Smooth muscle cell (in vitro differentiated cells): ENCODE data around the gene ZNF107. TPM values are rescaled to one million over a fixed set of nuclear protein-coding genes. Genes with fewer than 3 reads are reported as not detected.

Experiments
- DNase-seq: peaks from one replicate; lab custom pipeline; 2025; ENCODE audit not compliant: unreplicated experiment; lab: John Stamatoyannopoulos, UW
- H2AFZ ChIP-seq: fragments of 200-600 bp; sonication (generic); 2 replicates; pipeline ENCODE4 v1.6.0; 2016; ENCODE audit warnings: antibody characterized with exemption, low read depth, mild to moderate bottlenecking
- H3F3A ChIP-seq: fragments of 200-600 bp; sonication (generic); 2 replicates; pipeline ENCODE4 v1.6.0; 2017; ENCODE audit warnings: antibody characterized with exemption, low read depth
- H3K27ac ChIP-seq: fragments of 200-600 bp; sonication (generic); 2 replicates; pipeline ENCODE4 v1.5.1; 2016; ENCODE audit warnings: low read depth, mild to moderate bottlenecking
- H3K27me3 ChIP-seq: fragments of 200-600 bp; sonication (generic); 2 replicates; pipeline ENCODE4 v1.6.1; 2016; ENCODE audit warnings: low read depth, mild to moderate bottlenecking
- H3K36me3 ChIP-seq: fragments of 200-600 bp; sonication (generic); 2 replicates; pipeline ENCODE4 v1.5.1; 2016; ENCODE audit warnings: low read depth
- H3K4me1 ChIP-seq: fragments of 200-600 bp; sonication (generic); 2 replicates; pipeline ENCODE4 v1.5.1; 2016; ENCODE audit warnings: low read depth
- H3K4me2 ChIP-seq: fragments of 200-600 bp; sonication (generic); 2 replicates; pipeline ENCODE4 v1.6.0; 2016; ENCODE audit warnings: mild to moderate bottlenecking
- H3K4me3 ChIP-seq: fragments of 200-600 bp; sonication (generic); 2 replicates; pipeline ENCODE4 v1.5.1; 2016; ENCODE audit warnings: mild to moderate bottlenecking
- H3K79me2 ChIP-seq: fragments of 200-600 bp; sonication (generic); 2 replicates; pipeline ENCODE4 v1.6.0; 2016; ENCODE audit warnings: low read depth, mild to moderate bottlenecking
- H3K9ac ChIP-seq: fragments of 200-600 bp; sonication (generic); 2 replicates; pipeline ENCODE4 v1.6.0; 2016; ENCODE audit warnings: low read depth
- H3K9me3 ChIP-seq: fragments of 200-600 bp; sonication (generic); replicated peaks from 2 replicates; pipeline ENCODE4 v1.5.1; 2016; ENCODE audit warnings: low read depth
- H4K20me1 ChIP-seq: fragments of 200-600 bp; sonication (generic); 2 replicates; pipeline ENCODE4 v1.6.0; 2016; ENCODE audit warnings: low read depth
- CTCF ChIP-seq: fragments of 200-600 bp; sonication (generic); IDR thresholded peaks from 2 replicates; pipeline ENCODE4 v1.5.1; 2017; ENCODE audit warnings: borderline replicate concordance, mild to moderate bottlenecking, antibody characterized with exemption; ENCODE audit not compliant: insufficient read depth, poor library complexity, severe bottlenecking
- WGBS: methylation state at CpG from one replicate; pipeline ENCODE4 v1.1.7; 2016; ENCODE audit warnings: low lambda C conversion rate; 5-methylcytosine and 5-hydroxymethylcytosine counted together
- polyA plus RNA-seq: library from polyadenylated mRNA; unstranded; fragments of >200 nt; fragmentation: Nextera tagmentation; extraction: Ambion mirVana; gene quantifications from 2 replicates; pipeline ENCODE4 v1.2.1, GENCODE V29; 2016
- total RNA-seq: library from RNA; depleted of rRNA; stranded (reverse); fragments of >200 nt; gene quantifications from 2 replicates; pipeline ENCODE4 v1.2.3, GENCODE V29; 2014

The ZNF107 gene
- total and polyA plus RNA-seq, 2 experiments from 2014 or later = 0.62 to 2.3 TPM

GRCh38 chr7:64651203-64651602, 14.7 kb upstream of the ZNF107 start:
- Histone ChIP-seq H3F3A (no peaks in the 10 kb centered on the region), H3K27me3 (no peaks in the 10 kb centered on the region), H3K4me2 (no peak overlapping the region), H3K9me3 (no peaks in the 10 kb centered on the region), H3K4me3 (no peak overlapping the region), H3K79me2 (no peaks in the 10 kb centered on the region), H3K36me3 (no peaks in the 10 kb centered on the region), H3K4me1 (no peaks in the 10 kb centered on the region), H3K9ac (no peak overlapping the region), H3K27ac (no peak overlapping the region), H2AFZ (no peak overlapping the region), H4K20me1 (no peaks in the 10 kb centered on the region)
- no peak for DNase-seq
- 96% methylated on average over 1 of the region's 1 CpG for WGBS
- TF ChIP-seq CTCF = no peak

GRCh38 chr7:64651632-64652165, 14.2 kb upstream of the ZNF107 start:
- H3K9ac ChIP-seq = no peak overlapping the region
- no peaks in the 10 kb centered on the region for H3K4me1 ChIP-seq
- H2AFZ ChIP-seq = no peak overlapping the region
- H3K9me3 ChIP-seq = no peaks in the 10 kb centered on the region
- no peaks in the 10 kb centered on the region for H3F3A ChIP-seq
- H3K79me2 ChIP-seq = no peaks in the 10 kb centered on the region
- no peak for TF ChIP-seq CTCF
- no peaks in the 10 kb centered on the region for H4K20me1 ChIP-seq
- no peaks in the 10 kb centered on the region for H3K36me3 ChIP-seq
- no peak overlapping the region for H3K27ac ChIP-seq
- no peak for DNase-seq
- 70% methylated on average over 4 of the region's 4 CpGs for WGBS
- H3K4me3 ChIP-seq = no peak overlapping the region
- no peaks in the 10 kb centered on the region for H3K27me3 ChIP-seq
- H3K4me2 ChIP-seq = no peak overlapping the region

GRCh38 chr7:64653721-64654401, 12.1 kb upstream of the ZNF107 start:
- TF ChIP-seq CTCF = no peak
- Histone ChIP-seq H3K27me3 (no peaks in the 10 kb centered on the region), H4K20me1 (no peaks in the 10 kb centered on the region), H3F3A (no peaks in the 10 kb centered on the region), H3K27ac (no peak overlapping the region), H2AFZ (no peak overlapping the region), H3K79me2 (no peaks in the 10 kb centered on the region), H3K36me3 (no peaks in the 10 kb centered on the region), H3K9me3 (no peaks in the 10 kb centered on the region), H3K4me1 (no peaks in the 10 kb centered on the region), H3K9ac (no peak overlapping the region), H3K4me3 (no peak overlapping the region), H3K4me2 (no peak overlapping the region)
- no peak for DNase-seq
- 68% methylated on average over 11 of the region's 11 CpGs for WGBS
